ENCODE data around the gene FCHO1. TPM values are rescaled to one million over a fixed set of nuclear protein-coding genes. Genes with fewer than 3 reads are reported as not detected.

FCHO1 gene
- total and polyA plus RNA-seq, 2 experiments from 2014 or later, result 18.5 to 42.3 TPM

GRCh38 chr19:17743874-17744580 is 7.2 kb upstream of the FCHO1 start (continued):
- TF ChIP-seq REST (IDR thresholded peaks at IDR 0.05; ENCODE audit: unreplicated experiment) (no peak), CTCF (conservative IDR thresholded peaks at IDR 0.05; ENCODE audit: low read depth in 2 of 2) (no peak)
- TF ChIP-seq, protein P1, sequence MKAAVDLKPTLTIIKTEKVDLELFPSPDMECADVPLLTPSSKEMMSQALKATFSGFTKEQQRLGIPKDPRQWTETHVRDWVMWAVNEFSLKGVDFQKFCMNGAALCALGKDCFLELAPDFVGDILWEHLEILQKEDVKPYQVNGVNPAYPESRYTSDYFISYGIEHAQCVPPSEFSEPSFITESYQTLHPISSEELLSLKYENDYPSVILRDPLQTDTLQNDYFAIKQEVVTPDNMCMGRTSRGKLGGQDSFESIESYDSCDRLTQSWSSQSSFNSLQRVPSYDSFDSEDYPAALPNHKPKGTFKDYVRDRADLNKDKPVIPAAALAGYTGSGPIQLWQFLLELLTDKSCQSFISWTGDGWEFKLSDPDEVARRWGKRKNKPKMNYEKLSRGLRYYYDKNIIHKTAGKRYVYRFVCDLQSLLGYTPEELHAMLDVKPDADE (IDR thresholded peaks at IDR 0.05), result no peak

DNA sequence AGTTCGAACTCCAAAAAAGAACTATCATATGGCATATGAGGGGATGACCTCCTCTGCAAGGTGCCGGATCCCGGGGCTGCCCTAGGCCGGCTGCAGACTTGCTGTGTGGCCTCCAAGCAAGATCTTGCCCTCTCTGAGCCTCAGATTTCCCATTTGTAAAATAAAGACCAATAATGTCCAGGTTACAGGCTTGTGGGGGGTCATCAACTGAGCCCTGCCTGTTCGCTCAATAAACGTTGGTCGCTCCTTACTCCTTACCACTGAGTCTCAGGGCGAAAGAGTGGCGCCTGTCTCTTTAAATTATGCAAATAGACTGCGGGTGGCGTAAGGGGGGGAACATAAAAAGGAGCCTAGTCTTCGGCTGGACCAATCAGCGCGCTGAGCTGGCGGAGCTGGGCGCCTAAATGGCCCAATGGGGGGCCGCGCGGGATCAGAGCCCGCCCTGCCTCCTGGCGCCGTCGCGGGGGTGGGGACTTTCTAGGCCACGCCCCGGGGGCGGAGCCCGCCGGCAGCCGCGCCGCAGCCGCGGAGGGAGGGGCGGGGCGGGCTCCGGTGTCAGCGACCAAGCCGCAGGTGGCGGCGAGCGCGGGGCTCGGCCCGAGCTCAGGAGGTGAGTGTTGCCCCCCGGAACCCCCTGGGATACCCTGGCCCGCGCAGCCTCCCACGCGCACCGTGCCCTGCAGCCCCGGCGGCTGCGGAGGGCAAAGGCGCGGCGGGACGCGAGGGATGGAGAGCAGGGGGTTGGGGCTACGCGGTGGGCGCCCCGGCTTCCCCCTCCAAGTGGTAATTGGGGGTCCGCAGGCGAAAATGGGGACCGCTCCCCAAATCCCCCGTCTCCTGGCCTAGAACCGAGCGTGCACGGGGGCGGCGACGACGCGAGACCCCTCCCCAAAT is 3.8 kb upstream of the FCHO1 start:
- no peaks in the 10 kb centered on the region for H3K27me3 ChIP-seq (ENCODE audit: insufficient read depth)
- ATAC-seq (peak; percentile 96), DNase-seq (ENCODE audit: low spot score) (peak; percentile 99)
- H3K4me3 Mint-ChIP-seq, result peak overlapping the region; percentile 66
- H3K27me3 Mint-ChIP-seq (ENCODE audit: insufficient read depth, low read depth, poor library complexity), result peaks cover 12% of the 10 kb centered on the region
- no peaks in the 10 kb centered on the region for H3K36me3 ChIP-seq (ENCODE audit: insufficient read depth)
- H3K79me2 ChIP-seq (replicated peaks; ENCODE audit: insufficient read depth), result no peaks in the 10 kb centered on the region
- H3F3A ChIP-seq (replicated peaks; ENCODE audit: low read depth), result no peaks in the 10 kb centered on the region
- H3K4me1 Mint-ChIP-seq, result peaks cover 5% of the 10 kb centered on the region; the same call in 2 of the 3 replicates
- H3K9me3 Mint-ChIP-seq, result peaks cover 3% of the 10 kb centered on the region; the same call in 2 of the 3 replicates
- peaks cover 2% of the 10 kb centered on the region; the same call in 1 of the 3 replicates for H3K36me3 Mint-ChIP-seq (ENCODE audit: low read depth)
- peak overlapping the region; percentile 96; the same call in 1 of the 2 replicates for H2AFZ ChIP-seq
- no peak overlapping the region for H3K27ac ChIP-seq (ENCODE audit: low read depth)
- no peaks in the 10 kb centered on the region for H3K9me2 ChIP-seq (ENCODE audit: insufficient read depth)
- TF ChIP-seq CREB1 (CRISPR knock-in tag; IDR thresholded peaks at IDR 0.05; ENCODE audit: low read depth) (peak; percentile 60; the same call in 1 of the 2 replicates), POLR2AphosphoS5 (IDR thresholded peaks at IDR 0.05; ENCODE audit: low read depth) (peak; percentile 51; the same call in 1 of the 2 replicates), CTCF (conservative IDR thresholded peaks at IDR 0.05; ENCODE audit: low read depth in 2 of 2) (no peak)
- H3K4me3 ChIP-seq, result peak overlapping the region; percentile 77
- H3K27ac Mint-ChIP-seq, result no peak overlapping the region; the same call in 1 of the 2 replicates
- H3K4me2 ChIP-seq, result peak overlapping the region; percentile 86
- no peaks in the 10 kb centered on the region for H4K20me1 ChIP-seq (replicated peaks; ENCODE audit: insufficient read depth)
- H3K4me1 ChIP-seq (ENCODE audit: insufficient read depth), result no peaks in the 10 kb centered on the region

All from GM23338 (cell line).